GM12801 (cell line): Measurements from ENCODE around the gene EDRF1.

Experiments used
- CTCF ChIP-seq: IDR thresholded peaks from one replicate; pipeline ENCODE4 v1.5.1; 2011; ENCODE audit warnings: control low read depth; ENCODE audit not compliant: insufficient read length; ENCODE audit errors: extremely low read depth

Gene EDRF1

GRCh38 chr10:125769175-125769574 lies 49.7 kb downstream of the EDRF1 start:
- TF ChIP-seq CTCF: no peak

- TF ChIP-seq CTCF: no peak
Observed at GRCh38 chr10:125770844-125771243, 51.3 kb downstream of the EDRF1 start.

GRCh38 chr10:125772112-125772863 lies 52.8 kb downstream of the EDRF1 start:
- no peak for TF ChIP-seq CTCF

GRCh38 chr10:125772864-125773180 lies 53.3 kb downstream of the EDRF1 start:
- no peak for TF ChIP-seq CTCF

- TF ChIP-seq CTCF: no peak
Observed at GRCh38 chr10:125773687-125774543, 54.4 kb downstream of the EDRF1 start.

- no peak for TF ChIP-seq CTCF
Observed at GRCh38 chr10:125774581-125775191, 55.2 kb downstream of the EDRF1 start.

- TF ChIP-seq CTCF: no peak
Observed at GRCh38 chr10:125775491-125776106, 56.1 kb downstream of the EDRF1 start, which contains the start of gene MMP21. MMP21 (minus strand) TSS chr10:125775821; CDS start chr10:125775821, 0 bp downstream.
